Hypothalamus (tissue), 51 donors: ENCODE results near the gene ARHGEF37.
"Not testable (repeated sequence)": the region's sequence is repeated elsewhere in the genome, so short reads cannot be mapped to it uniquely, and the experiment has no call there.

Source experiments
- DNase-seq, 51 donors: peaks; one replicate each; lab custom pipeline; 2025; lab: John Stamatoyannopoulos, UW

Gene ARHGEF37

DNA sequence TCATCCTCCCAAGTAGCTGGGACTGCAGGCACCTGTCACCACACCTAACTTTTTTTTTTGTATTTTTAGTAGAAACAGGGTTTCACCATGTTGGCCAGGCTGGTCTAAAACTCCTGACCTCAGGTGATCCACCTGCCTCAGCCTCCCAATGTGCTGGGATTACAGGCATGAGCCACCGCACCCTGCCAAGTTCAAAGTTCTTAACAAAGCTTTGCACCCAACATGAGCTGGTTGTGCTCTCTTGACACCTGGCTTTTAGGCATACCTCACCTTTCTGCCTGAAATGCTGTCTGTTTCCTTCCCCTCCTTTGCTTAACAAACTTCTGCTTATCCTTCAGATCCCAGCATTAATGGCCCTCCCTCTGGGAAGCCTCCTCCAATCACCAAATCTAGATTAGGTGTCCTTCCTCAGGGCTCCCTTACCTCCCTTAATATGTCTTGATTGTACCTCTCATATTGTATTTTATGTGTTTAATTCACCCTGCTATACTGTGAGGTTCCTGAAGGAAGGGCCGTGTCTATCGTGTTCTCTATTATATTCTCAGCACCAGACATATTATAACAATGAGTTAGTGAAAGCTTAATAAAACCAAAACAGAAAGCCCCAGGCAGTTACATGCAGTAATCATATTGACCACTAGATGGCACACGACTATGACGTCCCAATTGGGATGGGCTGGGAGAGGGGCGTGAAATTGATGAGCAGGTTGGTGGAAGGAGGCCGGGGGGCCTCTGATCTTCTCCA lies 86.0 kb downstream of the ARHGEF37 start:
- no peak for DNase-seq

DNA sequence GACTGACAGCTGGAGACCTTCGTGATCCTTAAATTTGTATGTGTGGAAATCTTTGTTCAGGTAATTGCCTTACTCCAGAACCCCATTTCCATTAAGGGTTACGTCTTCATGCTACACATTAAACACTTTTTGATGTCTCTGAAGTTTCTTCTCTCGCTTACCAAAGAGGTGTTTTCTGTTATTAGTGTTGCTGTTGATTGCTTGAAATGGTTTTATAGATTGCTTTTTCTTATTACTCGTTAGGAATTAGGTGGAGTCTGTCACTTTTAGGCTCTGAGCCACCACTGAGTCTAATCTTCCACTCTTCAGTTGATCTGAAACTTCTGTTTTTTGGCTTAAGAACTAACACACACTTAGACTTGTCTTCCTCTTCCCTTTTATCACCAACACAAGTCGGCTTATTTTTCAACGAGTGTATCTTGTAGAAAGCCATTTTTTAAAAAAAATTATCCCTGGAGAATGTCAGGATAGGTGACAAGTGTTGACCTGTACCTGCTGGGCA lies 86.6 kb downstream of the ARHGEF37 start:
- DNase-seq = no peak

DNA sequence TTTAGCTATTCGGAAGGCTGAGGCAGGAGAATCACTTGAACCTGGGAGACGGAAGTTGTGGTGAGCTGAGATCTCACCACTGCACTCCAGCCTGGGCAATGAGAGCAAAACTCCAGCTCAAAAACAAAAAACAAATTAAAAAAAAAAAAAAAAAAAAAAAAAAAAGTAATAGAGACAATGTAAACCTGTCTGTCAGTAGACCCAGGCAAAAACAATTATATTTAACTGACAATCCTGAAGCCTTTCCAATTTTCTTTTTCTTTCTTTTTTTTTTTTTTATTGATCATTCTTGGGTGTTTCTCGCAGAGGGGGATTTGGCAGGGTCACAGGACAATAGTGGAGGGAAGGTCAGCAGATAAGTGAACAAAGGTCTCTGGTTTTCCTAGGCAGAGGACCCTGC lies 88.0 kb downstream of the ARHGEF37 start:
- not testable (repeated sequence) for DNase-seq

DNA sequence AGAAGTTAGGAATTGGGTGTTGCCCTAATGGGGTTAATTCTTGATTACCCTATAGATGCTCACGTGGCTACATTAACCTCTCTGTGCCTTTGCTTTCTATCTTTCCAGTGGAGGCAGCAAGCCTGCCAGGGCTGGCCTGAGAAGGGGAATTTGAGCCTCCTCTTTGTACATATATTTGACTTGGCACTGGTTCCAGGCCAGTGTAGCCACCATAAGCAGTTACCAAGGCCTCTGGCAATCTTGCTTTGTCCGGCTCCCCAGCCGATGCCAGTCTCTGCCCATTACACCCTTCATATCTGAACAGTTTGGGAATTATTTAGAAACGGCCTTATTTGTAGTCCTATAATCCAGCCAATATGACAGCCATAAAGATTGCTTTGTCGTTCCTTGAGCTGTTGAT lies 90.2 kb downstream of the ARHGEF37 start:
- no peak for DNase-seq

DNA sequence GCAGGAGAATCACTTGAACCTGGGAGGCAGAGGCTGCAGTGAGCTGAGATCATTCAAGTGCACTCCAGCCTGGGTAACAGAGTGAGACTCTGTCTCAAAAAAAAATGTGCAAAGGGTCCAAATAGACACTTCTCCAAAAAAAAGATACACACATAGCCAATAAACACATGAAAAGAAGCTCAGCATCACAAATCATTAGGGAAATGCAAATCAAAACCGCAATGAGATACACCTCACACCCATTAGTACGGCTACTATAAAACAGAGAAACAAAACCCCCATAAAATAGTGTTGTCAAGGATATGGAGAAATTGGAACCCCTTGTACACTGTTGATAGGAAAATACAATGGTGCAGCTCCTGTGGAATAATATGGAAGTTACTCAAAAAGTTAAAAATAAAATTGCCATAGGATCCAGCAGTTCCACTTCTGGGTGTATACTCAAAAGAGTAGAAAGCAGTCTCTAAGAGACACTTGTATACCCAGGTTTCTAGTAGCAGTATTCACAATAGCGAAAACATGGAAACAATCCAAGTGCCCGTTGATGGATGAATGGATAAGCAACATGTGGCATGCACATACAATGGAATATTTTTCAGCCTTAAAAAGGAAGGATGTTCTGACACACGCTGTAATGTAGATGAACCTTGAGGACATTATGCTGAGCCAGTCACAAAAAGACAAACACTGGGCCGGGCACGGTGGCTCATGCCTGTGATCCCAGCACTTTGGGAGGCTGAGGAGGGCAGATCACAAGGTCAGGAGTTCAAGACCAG lies 91.6 kb downstream of the ARHGEF37 start:
- no peak for DNase-seq

DNA sequence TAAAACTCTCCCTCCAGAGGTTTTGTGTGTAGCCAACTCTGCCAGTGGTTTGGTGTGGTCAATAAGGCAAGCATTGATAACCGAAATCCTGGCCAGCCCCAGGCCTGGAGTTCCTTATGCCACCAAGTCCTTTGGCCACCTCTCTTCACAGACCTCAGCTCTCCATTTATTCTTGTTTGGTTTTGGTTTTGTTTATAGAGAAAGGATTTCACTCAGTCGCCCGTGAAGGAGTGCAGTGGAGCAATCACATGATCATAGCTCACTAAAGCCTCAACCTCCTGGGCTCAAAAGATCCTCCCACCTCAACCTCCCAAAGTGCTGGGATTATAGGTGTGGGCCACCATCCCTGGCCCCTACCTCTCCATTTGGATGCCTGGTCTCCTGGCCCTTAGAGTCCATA lies 93.4 kb downstream of the ARHGEF37 start:
- DNase-seq = no peak

DNA sequence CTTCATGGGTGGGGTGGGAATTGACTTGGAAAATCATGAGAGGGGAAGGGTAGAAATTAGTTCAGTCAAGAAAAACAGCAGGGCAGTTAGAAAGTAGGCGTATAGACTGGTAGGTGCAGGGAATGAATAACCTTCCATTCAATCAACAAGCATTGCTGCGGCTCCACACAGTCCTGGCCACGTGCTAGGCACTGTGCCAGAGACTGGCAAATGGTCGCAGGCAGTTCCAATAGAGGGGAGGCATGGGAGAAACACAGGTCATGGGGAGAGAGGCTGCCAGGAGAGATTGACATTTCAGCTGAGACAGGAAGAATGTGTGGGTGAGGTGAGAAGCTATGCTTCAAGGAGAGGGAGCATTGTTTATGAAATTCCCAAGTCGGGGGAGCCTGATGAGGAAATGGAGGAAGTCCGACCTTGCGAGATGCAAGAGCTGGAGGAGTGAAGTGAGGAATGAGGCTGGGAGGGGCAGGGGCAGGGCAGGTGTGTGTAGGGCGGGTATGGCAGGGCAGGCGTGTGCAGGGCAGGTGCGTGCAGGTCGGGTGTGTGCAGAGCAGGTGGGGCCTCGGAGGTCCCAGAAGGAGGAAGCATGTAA lies 94.4 kb downstream of the ARHGEF37 start:
- DNase-seq = no peak

DNA sequence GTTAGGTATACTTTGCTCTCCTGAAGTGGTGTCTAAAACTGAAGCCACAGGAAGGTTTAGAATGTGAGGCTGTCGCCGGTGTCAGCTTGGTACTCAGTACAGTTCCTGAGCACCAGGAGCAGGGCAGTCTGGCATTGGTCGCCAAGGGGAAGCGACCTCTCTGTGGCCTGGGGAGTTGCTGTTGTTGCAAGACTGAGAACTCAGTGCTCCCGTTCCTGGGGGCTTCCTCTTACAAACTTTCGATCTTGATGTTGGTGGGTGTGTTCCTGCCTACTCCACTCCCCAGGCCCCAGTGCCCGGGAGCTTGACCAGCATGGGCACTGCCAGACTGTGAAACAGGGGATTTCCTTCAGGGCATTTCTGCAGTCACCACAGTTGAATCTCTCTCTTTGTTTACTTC lies 96.4 kb downstream of the ARHGEF37 start:
- DNase-seq = peak in 24 of 51 donors; percentile 3 to 43 (median 20)

DNA sequence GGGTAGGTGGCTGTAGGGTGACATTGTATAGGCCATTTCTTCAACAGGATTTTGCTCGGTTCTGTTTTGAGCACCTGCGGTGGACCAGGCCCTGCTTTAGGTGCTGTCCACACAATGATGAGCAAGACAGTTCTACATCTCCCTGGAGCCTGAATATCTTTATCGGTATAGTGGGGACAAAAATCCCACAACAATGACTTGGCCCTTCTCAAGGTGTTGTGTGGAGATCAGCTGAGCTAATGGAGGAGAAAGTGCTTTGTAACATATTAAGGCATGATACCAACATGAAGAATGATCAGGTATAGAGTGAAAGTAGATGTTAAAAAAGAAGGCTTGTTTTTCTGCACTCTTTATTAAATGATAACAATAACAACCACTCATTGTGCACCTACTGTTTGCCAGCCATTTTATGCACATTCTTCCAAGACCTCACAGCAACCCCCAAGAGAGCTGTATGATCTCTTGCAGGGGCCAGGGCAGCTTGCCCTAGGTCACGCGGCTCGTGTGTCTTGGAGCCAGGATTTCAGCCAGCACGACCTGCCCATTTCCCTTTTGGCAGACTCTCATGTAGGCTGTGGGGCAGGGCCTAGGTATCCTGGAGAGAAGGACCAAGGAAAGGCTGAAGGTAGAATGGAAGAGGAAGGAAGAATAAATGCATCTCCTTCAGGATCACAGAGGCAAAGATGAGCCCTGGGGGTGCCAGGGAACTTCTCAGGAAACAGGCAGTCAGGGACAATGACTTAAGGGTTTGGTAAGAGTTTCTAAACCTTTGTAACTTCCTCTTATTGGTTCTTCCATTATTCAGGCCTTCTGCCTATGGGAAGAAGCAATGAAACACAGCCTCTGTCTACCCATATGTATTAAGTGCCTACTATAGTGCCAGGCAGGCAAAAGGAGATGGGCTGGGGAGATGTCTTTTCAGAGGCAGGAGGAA lies 98.8 kb downstream of the ARHGEF37 start:
- peak in 1 of 51 donors; percentile 4 for DNase-seq

DNA sequence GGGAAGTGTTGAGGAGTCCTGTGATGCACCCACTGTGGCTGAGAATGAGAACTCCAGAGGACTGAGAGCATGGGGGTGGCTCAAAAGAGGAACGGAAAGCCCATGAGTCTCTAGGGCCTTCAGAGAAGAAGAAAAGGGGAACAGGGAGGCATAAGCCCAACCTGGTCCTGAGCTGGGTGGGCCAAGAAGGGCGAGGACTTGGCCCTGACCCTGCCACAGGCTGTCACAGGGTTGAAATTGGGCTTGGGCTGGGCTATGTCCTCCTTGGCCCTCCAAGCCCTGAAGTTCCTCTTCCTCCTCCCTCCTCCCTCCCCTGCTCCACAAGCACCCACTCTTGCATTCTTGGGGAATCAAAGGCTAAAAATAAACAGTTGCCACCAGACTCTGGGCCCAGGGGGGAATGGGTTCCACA lies 99.5 kb downstream of the ARHGEF37 start:
- DNase-seq = peak in 21 of 51 donors; percentile 5 to 44 (median 19)

DNA sequence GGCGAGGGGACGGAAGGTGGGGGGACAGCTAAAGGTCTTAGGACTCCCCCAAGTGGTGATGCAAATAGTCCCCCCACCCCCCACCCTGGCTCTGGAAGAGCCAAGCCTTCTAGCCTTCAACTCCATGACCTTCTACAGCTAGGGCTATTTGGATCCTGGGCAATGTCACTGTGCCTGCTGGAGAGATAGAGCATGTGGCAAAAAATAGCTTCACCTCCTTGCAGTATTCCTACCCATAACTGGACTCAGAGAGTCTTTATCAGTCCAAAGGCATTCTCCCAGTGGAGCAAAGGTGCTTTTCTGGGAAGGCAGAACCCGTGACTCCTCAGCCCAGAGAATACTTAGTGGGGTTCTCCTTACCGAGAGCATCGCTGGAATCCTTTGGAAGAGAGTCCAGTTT lies 100.0 kb downstream of the ARHGEF37 start:
- DNase-seq = no peak

DNA sequence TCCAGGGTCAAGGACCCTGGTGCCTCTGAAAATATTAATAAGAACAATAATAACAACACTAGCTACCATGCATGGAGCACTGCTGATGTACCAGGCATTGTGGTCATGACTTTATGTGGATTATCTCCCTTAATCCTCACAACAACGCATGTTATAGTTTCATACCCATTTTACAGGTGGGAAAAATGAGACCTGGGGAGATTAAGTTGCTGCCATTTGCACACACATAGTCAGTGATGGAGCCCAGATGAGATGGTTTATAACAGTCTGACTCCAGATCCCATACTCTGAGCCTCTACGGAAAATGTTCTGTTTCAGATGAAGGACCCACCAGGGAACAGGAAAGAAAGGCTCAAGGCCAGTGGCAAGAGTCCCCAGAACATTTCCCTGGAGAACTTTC lies 100.6 kb downstream of the ARHGEF37 start:
- no peak for DNase-seq

DNA sequence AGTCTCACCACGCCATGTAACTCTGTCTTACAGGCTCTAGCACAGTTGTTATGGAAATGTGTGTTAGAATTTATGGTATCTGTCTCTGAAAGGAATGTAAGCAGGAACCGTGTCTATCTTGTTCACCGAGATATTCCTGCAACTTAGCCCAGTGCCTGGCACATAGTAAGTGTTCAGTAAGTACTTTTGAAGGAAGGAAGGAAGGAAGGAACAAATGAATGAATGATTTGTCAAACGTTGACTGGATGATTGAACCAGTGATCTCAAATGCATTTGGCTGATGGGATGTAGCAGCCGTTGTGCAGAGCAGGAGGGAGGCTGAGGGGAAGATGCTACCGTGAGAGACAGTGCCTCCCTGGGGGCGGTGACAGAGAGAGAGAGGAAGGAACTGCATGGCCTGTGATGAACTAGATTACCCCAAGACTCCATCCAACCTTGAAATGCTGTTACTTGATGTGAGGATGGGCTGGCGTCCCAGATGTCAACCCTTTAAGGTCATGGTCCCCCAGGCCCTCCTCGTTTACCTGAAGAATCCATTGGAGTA lies 101.3 kb downstream of the ARHGEF37 start:
- no peak for DNase-seq

DNA sequence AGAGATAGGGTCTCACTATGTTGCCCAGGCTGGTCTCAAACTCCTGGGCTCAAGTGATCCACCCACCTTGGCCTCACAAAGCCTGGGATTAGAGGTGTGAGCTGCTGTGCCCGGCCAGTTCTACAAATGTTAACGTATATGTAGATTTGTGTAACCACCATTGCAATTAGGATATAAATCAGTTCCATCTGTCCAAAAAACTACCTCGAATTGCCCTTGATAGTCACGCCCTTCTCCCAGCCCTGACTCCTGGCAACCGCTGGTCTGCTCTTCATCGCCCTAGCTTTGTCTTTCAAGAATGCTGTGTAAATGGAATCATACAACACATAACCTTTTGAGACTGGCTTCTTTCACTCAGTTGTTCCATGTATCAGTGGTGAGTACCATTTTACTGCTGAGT lies 102.7 kb downstream of the ARHGEF37 start:
- DNase-seq = no peak

DNA sequence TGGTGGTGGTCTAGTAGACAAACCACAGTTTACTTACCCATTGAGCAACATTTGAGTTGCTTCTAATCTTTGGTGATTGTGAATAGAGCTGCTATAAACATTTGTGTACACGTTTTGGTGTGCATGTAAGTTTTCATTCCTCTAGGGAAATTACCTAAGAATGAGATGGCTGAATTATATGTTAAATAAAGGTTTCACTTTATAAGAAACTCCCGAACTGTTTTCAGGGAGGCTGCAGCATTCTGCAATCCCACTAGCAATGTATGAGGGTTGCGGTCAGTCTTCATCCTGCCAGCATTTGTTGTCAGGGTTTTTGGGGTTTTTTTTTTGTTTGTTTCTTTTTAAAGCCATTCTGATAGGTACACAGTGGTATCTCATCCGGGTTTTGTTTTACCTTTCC lies 103.1 kb downstream of the ARHGEF37 start:
- DNase-seq = no peak
